Epithelial cell of esophagus (primary cell): Measurements from ENCODE around the gene STARD10.

Experiments
- DNase-seq: peaks from one replicate; pipeline ENCODE4 v3.0.0; 2010; ENCODE audit warnings: low read depth
- H3K4me3 ChIP-seq: 2 replicates; pipeline ENCODE4 v1.5.1; 2011; ENCODE audit warnings: mild to moderate bottlenecking, low read length, control low read depth
- CTCF ChIP-seq: IDR thresholded peaks from 2 replicates; pipeline ENCODE4 v1.5.1; 2011; ENCODE audit warnings: low read depth, mild to moderate bottlenecking, low read length, control low read depth, inconsistent platforms; ENCODE audit not compliant: insufficient read depth; ENCODE audit errors: missing control alignments

Gene STARD10

GRCh38 chr11:72782081-72782920 lies 11.5 kb downstream of the STARD10 start:
- peak overlapping the region; percentile 21 for H3K4me3 ChIP-seq
- peak; percentile 40 for DNase-seq

GRCh38 chr11:72781313-72782080 lies 12.3 kb downstream of the STARD10 start:
- DNase-seq, result peak; percentile 40
- H3K4me3 ChIP-seq, result peak overlapping the region; percentile 74
- TF ChIP-seq CTCF, result no peak

More at GRCh38 chr11:72782081-72782920, 11.5 kb downstream of the STARD10 start:
- TF ChIP-seq CTCF, result no peak

- peak; percentile 66 for DNase-seq
- TF ChIP-seq CTCF, result no peak
Measured at GRCh38 chr11:72781063-72781312, 12.9 kb downstream of the STARD10 start.

GRCh38 chr11:72780296-72781062 lies 13.4 kb downstream of the STARD10 start:
- DNase-seq, result peak; percentile 39
- no peak for TF ChIP-seq CTCF
- H3K4me3 ChIP-seq, result peak overlapping the region; percentile 74

More at GRCh38 chr11:72781063-72781312, 12.9 kb downstream of the STARD10 start:
- peak overlapping the region; percentile 74 for H3K4me3 ChIP-seq

- H3K4me3 ChIP-seq, result no peak overlapping the region
- no peak for TF ChIP-seq CTCF
Measured at GRCh38 chr11:72779495-72780128, 14.2 kb downstream of the STARD10 start.

More at GRCh38 chr11:72779495-72780128, 14.2 kb downstream of the STARD10 start:
- DNase-seq, result no peak
